Cardiac muscle cell (in vitro differentiated cells and primary cell): Measurements from ENCODE around the gene TAF9B. TPM values are rescaled to one million over a fixed set of nuclear protein-coding genes. Genes with fewer than 3 reads are reported as not detected.
"Not testable (repeated sequence)": the region's sequence is repeated elsewhere in the genome, so short reads cannot be mapped to it uniquely, and the experiment has no call there.

Source experiments
- DNase-seq, 2 donors: peaks; one replicate each; pipeline versions ENCODE4 v3.0.0 to v3.0.0-alpha.2; 2010 to 2017; ENCODE audit warnings: low read depth in 1 of 2, low spot score in 1 of 2
- H3K27ac ChIP-seq: fragments of 200-600 bp; sonication (generic); 2 replicates; pipeline ENCODE4 v1.5.1; 2016
- H3K27me3 ChIP-seq: fragments of 200-600 bp; sonication (generic); 2 replicates; pipeline ENCODE4 v1.6.0; 2016; ENCODE audit warnings: control low read depth
- H3K36me3 ChIP-seq: fragments of 200-600 bp; sonication (generic); 2 replicates; pipeline ENCODE4 v1.5.1; 2016; ENCODE audit warnings: control low read depth
- H3K4me1 ChIP-seq: fragments of 200-600 bp; sonication (generic); 2 replicates; pipeline ENCODE4 v1.8.1; 2017; ENCODE audit warnings: low read depth, mild to moderate bottlenecking, mixed run types
- H3K4me3 ChIP-seq: fragments of 200-600 bp; sonication (generic); 2 replicates; pipeline ENCODE4 v1.5.1; 2016; ENCODE audit warnings: mild to moderate bottlenecking
- H3K9me3 ChIP-seq: fragments of 200-600 bp; sonication (generic); 2 replicates; pipeline ENCODE4 v1.5.1; 2017; ENCODE audit warnings: low read depth, mild to moderate bottlenecking, control low read depth
- CTCF ChIP-seq: IDR thresholded peaks from 2 replicates; pipeline ENCODE4 v1.5.1; 2012; ENCODE audit warnings: low read depth, mild to moderate bottlenecking, low read length
- polyA plus RNA-seq: library from polyadenylated mRNA; unstranded; fragments of >200 nt; fragmentation: Nextera tagmentation; extraction: Ambion mirVana; gene quantifications from 2 replicates; pipeline ENCODE4 v1.2.1, GENCODE V29; 2016
- total RNA-seq: library from RNA; depleted of rRNA; stranded (reverse); fragments of >200 nt; gene quantifications from 2 replicates; pipeline ENCODE4 v1.2.3, GENCODE V29; 2016

TAF9B gene
- total and polyA plus RNA-seq, 2 experiments from 2014 or later = 9.6 to 20.3 TPM

DNA sequence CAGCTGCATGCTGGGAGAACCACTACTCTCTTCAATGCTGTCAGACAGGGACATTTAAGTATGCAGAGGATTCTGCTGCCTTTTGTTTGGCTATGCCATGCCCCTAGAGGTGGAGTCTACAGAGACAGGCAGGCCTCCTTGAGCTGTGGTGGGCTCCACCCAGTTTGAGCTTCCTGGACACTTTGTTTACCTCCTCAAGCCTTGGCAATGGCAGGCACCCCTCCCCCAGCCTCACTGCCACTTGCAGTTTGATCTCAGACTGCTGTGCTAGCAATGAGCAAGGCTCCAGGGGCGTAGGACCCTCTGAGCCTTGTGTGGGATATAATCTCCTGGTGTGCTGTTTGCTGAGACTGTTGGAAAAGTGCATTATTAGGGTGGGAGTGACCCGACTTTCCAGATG, 17.9 kb upstream of the TAF9B start:
- not testable (repeated sequence) for H3K9me3 ChIP-seq, DNase-seq, H3K27ac ChIP-seq, H3K27me3 ChIP-seq, H3K4me1 ChIP-seq, H3K4me3 ChIP-seq, H3K36me3 ChIP-seq

GRCh38 chrX:78147002-78147540, 7.6 kb upstream of the TAF9B start:
- not testable (repeated sequence) for H3K9me3 ChIP-seq, DNase-seq, H3K27me3 ChIP-seq, H3K4me1 ChIP-seq, H3K4me3 ChIP-seq, H3K27ac ChIP-seq, H3K36me3 ChIP-seq

GRCh38 chrX:78140206-78140605, 756 bp upstream of the TAF9B start:
- Histone ChIP-seq H3K4me1 (no peaks in the 10 kb centered on the region), H3K27me3 (no peaks in the 10 kb centered on the region), H3K4me3 (no peak overlapping the region), H3K36me3 (no peaks in the 10 kb centered on the region), H3K9me3 (no peaks in the 10 kb centered on the region), H3K27ac (peak overlapping the region; percentile 68)
- DNase-seq = no peak
- no peak for TF ChIP-seq CTCF

- Histone ChIP-seq H3K4me1 (no peaks in the 10 kb centered on the region), H3K27ac (peak overlapping the region; percentile 13), H3K36me3 (peaks cover 6% of the 10 kb centered on the region), H3K4me3 (no peak overlapping the region), H3K27me3 (no peaks in the 10 kb centered on the region), H3K9me3 (no peaks in the 10 kb centered on the region)
- no peak for DNase-seq
- TF ChIP-seq CTCF = no peak
These were observed 6.1 kb downstream of the TAF9B start for GRCh38 chrX:78133238-78133960.

DNA sequence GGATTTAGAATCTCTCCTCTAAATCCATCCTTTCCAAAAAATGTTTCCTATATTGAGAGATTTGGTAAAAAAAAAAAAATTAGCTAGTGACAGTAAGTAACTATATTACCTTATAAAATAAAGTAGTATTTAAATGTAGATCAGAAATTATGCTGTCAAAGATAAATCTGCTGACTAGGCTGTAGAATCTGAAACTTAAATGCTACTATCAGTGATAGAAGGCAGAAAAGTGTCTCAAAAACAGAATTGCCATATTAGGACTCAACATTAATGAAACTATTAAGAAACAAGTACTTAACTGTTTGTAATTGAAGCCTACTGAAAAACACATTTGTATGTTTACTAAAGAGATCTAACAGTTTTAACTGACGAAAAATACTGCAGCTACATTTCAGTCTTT, 8.3 kb downstream of the TAF9B start:
- Histone ChIP-seq H3K36me3 (peaks cover 14% of the 10 kb centered on the region), H3K27ac (no peak overlapping the region), H3K4me1 (no peaks in the 10 kb centered on the region), H3K4me3 (no peak overlapping the region), H3K27me3 (no peaks in the 10 kb centered on the region), H3K9me3 (no peaks in the 10 kb centered on the region)
- no peak for TF ChIP-seq CTCF
- no peak for DNase-seq

- Histone ChIP-seq H3K4me1 (no peaks in the 10 kb centered on the region), H3K9me3 (no peaks in the 10 kb centered on the region), H3K36me3 (peaks cover 14% of the 10 kb centered on the region), H3K4me3 (no peak overlapping the region), H3K27ac (peak overlapping the region; percentile 42), H3K27me3 (no peaks in the 10 kb centered on the region)
- TF ChIP-seq CTCF = no peak
- no peak for DNase-seq
These were observed 9.1 kb downstream of the TAF9B start for GRCh38 chrX:78130396-78130795.
